CD8-positive, alpha-beta memory T cell (primary cell): ENCODE data around the gene BCR. TPM values are rescaled to one million over a fixed set of nuclear protein-coding genes. Genes with fewer than 3 reads are reported as not detected.
A peak's percentile ranks its signal among the peaks of the same experiment; 100 is the strongest.
"Not testable (repeated sequence)": the region's sequence is repeated elsewhere in the genome, so short reads cannot be mapped to it uniquely, and the experiment has no call there.

ENCODE experiments used
- CTCF ChIA-PET: fragments of 350-600 bp; sonication (Branson Sonifier 250); formaldehyde crosslinking; loops from one replicate; lab custom pipeline; 2021; ENCODE audit warnings: antibody characterized with exemption; lab: Charles Lee
- POLR2A ChIA-PET: fragments of 350-600 bp; sonication (Branson Sonifier 250); formaldehyde crosslinking; loops from one replicate; lab custom pipeline; 2021; ENCODE audit warnings: antibody characterized with exemption; lab: Charles Lee
- DNase-seq, 5 donors: peaks; one replicate each; pipeline versions ENCODE4 v3.0.0 to v3.0.0-alpha.2; 2020 to 2022; ENCODE audit warnings: mixed read lengths in 1 of 5
- H3K27ac ChIP-seq: one replicate; pipeline ENCODE4 v1.7.0; 2013; ENCODE audit warnings: low read depth, mild to moderate bottlenecking, low read length, moderate library complexity
- H3K27me3 ChIP-seq: 2 replicates; pipeline ENCODE4 v1.7.0; 2013; ENCODE audit warnings: low read length, mild to moderate bottlenecking; ENCODE audit not compliant: insufficient read depth, poor library complexity, severe bottlenecking
- H3K36me3 ChIP-seq: 2 replicates; pipeline ENCODE4 v1.7.0; 2013; ENCODE audit warnings: mild to moderate bottlenecking, low read length, moderate library complexity; ENCODE audit not compliant: insufficient read depth
- H3K4me1 ChIP-seq: 2 replicates; pipeline ENCODE4 v1.7.0; 2013; ENCODE audit warnings: mild to moderate bottlenecking, low read length, moderate library complexity; ENCODE audit not compliant: insufficient read depth
- H3K4me3 ChIP-seq: 2 replicates; pipeline ENCODE4 v1.7.0; 2013; ENCODE audit warnings: mild to moderate bottlenecking, low read length
- H3K9me3 ChIP-seq: 2 replicates; pipeline ENCODE4 v1.7.0; 2013; ENCODE audit warnings: mild to moderate bottlenecking, low read length
- H3K27ac Mint-ChIP-seq, 8 donors: one replicate each; pipeline ENCODE4 v1.8.0; 2020 to 2021; ENCODE audit warnings: mixed read lengths in 8 of 8, mild to moderate bottlenecking in 6 of 8, inconsistent platforms in 3 of 8, moderate library complexity in 3 of 8
- H3K27me3 Mint-ChIP-seq, 2 donors: one replicate each; pipeline ENCODE4 v1.8.0; 2020 to 2021; ENCODE audit warnings: mixed read lengths in 2 of 2, mild to moderate bottlenecking in 1 of 2, moderate library complexity in 1 of 2
- H3K36me3 Mint-ChIP-seq, 3 donors: one replicate each; pipeline ENCODE4 v1.8.0; 2020 to 2021; ENCODE audit warnings: mixed read lengths in 3 of 3, inconsistent platforms in 1 of 3, mild to moderate bottlenecking in 1 of 3
- H3K4me1 Mint-ChIP-seq, 3 donors: one replicate each; pipeline ENCODE4 v1.8.0; 2020 to 2021; ENCODE audit warnings: mixed read lengths in 3 of 3, inconsistent platforms in 1 of 3, mild to moderate bottlenecking in 1 of 3
- H3K4me3 Mint-ChIP-seq, 7 donors: one replicate each; pipeline ENCODE4 v1.8.0; 2020 to 2021; ENCODE audit warnings: mixed read lengths in 7 of 7, mild to moderate bottlenecking in 6 of 7, moderate library complexity in 4 of 7, inconsistent platforms in 2 of 7
- H3K9me3 Mint-ChIP-seq, 5 donors: one replicate each; pipeline ENCODE4 v1.8.0; 2020 to 2022; ENCODE audit warnings: mixed read lengths in 5 of 5, mild to moderate bottlenecking in 3 of 5, moderate library complexity in 2 of 5, inconsistent platforms in 1 of 5
- polyA plus RNA-seq: library from polyadenylated mRNA; unstranded; fragments of 300-500 nt; fragmentation: Illumina TruSeq; gene quantifications from one replicate; pipeline ENCODE4 v1.2.3, GENCODE V29; 2021
- total RNA-seq, 2 experiments: library from RNA; stranded (reverse); gene quantifications; one replicate each; pipeline ENCODE4 v1.2.3, GENCODE V29; 2021

The BCR gene
- total and polyA plus RNA-seq, 3 experiments from 2014 or later = 18.4 to 34.7 (median 33.2) TPM

DNA sequence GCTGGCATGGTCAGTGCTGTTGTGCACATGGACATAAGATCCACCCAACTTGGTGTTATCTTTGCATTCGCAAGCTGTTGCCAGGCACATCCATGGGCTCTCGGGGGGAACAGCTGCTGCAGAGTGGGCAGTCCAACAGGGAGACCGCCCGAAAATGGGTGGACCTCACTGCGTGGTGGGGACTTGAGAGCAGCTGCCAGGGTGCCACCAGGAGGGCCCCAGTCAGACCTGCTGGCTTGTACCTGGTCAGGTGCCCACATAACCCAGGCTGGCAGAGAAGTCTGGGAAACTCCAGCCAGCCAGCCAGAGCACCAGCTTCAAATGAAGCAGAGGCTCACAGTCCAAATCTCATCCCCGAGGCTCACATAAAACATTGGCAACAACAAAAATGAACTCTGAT is 120.2 kb downstream of the BCR start:
- H3K36me3 ChIP-seq = peaks cover 21% of the 10 kb centered on the region
- Mint-ChIP-seq H3K27me3 (no peaks in the 10 kb centered on the region), H3K4me3 (no peak overlapping the region), H3K36me3 (peaks cover 0 to 82% (median 19%) of the 10 kb centered on the region in 3 donors), H3K27ac (peak overlapping the region in 3 of 8 donors; percentile 4 to 57 (median 56)), H3K4me1 (peaks cover 0 to 4% (median 0%) of the 10 kb centered on the region in 3 donors), H3K9me3 (no peaks in the 10 kb centered on the region)
- H3K9me3 ChIP-seq = no peaks in the 10 kb centered on the region
- H3K27ac ChIP-seq = no peak overlapping the region
- POLR2A ChIA-PET = no interaction called here
- CTCF ChIA-PET = interaction anchor here (1.6 kb wide), 1 partner anchor 10 kb away, joined by 3 read pairs; no protein-coding TSS in a partner anchor
- no peak for DNase-seq
- no peak overlapping the region for H3K4me3 ChIP-seq
- H3K27me3 ChIP-seq = no peaks in the 10 kb centered on the region
- H3K4me1 ChIP-seq = no peaks in the 10 kb centered on the region

DNA sequence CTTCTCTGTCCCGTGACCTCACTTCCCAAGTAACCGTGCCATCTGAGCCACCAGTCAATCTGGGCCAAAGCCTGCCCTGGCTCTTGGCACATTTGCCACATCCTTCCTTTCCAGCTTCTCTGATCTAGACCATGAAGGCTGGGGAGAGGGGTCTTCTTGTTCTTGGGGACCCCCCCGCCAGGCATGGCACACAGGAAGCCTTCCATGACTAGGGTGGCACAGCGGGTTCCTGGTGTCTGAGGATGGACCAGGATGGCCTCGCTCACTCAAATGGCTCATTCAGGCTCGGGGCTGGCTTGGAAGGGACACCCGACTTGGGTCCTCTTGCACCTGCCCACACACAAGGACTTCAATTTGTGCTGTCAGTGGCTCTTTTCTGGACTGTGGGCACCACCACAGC is 121.3 kb downstream of the BCR start:
- Mint-ChIP-seq H3K36me3 (peaks cover 0 to 76% (median 19%) of the 10 kb centered on the region in 3 donors), H3K4me3 (no peak overlapping the region), H3K27me3 (no peaks in the 10 kb centered on the region), H3K9me3 (no peaks in the 10 kb centered on the region), H3K27ac (peak overlapping the region in 3 of 8 donors; percentile 9 to 75 (median 61)), H3K4me1 (peaks cover 0 to 4% (median 0%) of the 10 kb centered on the region in 3 donors)
- Histone ChIP-seq H3K36me3 (peaks cover 21% of the 10 kb centered on the region), H3K27ac (no peak overlapping the region), H3K4me1 (no peaks in the 10 kb centered on the region), H3K27me3 (no peaks in the 10 kb centered on the region), H3K4me3 (no peak overlapping the region), H3K9me3 (no peaks in the 10 kb centered on the region)
- no peak for DNase-seq
- ChIA-PET POLR2A (no interaction called here), CTCF (interaction anchor here (1.6 kb wide), 1 partner anchor 11 kb away, joined by 3 read pairs; no protein-coding TSS in a partner anchor)

DNA sequence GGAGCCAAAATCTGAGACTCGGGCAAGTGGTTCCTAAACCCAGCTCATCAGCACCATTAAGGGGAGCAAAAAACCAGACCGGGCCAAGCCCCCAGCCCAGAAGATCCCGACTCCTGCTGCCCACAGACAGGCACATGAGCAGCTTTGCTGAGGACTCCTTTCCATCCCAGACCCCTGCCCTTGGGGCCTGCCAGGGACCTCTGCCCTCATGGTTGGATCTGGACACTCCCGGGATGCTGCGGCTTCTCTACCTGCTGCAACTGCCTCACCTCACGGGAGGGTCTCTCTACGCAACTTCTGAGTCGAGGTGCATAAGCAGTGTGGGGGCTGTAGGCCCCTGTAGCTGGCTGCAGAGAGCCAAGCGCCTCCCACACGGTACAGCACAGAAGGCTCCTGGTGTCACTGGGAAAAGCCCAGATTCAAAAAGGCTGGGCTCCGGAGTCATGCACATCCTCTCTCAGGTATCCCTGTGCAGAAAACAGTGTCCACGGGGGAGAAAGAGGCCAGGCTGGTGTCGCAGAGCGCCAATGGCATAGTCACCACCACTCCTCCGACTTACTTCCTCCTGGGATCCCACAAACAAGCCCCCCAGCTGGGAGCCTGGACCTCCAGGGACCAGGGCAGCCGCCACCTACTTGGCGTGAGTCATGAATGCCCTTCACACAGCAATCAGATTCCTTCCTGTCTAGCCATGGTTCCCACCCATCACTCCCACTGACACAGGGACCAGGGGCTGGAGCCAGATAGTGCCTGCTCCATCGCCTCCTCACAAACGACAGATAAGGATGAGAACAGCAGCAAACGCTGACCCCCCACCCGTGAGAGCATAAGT is 122.1 kb downstream of the BCR start:
- Mint-ChIP-seq H3K27me3 (no peaks in the 10 kb centered on the region), H3K4me1 (peaks cover 0 to 4% (median 0%) of the 10 kb centered on the region in 3 donors), H3K9me3 (no peaks in the 10 kb centered on the region), H3K27ac (no peak overlapping the region), H3K36me3 (peaks cover 0 to 68% (median 17%) of the 10 kb centered on the region in 3 donors), H3K4me3 (no peak overlapping the region)
- Histone ChIP-seq H3K4me1 (no peaks in the 10 kb centered on the region), H3K36me3 (peaks cover 21% of the 10 kb centered on the region), H3K4me3 (no peak overlapping the region), H3K9me3 (no peaks in the 10 kb centered on the region), H3K27me3 (no peaks in the 10 kb centered on the region), H3K27ac (no peak overlapping the region)
- ChIA-PET POLR2A (no interaction called here), CTCF (no interaction called here)
- no peak for DNase-seq

DNA sequence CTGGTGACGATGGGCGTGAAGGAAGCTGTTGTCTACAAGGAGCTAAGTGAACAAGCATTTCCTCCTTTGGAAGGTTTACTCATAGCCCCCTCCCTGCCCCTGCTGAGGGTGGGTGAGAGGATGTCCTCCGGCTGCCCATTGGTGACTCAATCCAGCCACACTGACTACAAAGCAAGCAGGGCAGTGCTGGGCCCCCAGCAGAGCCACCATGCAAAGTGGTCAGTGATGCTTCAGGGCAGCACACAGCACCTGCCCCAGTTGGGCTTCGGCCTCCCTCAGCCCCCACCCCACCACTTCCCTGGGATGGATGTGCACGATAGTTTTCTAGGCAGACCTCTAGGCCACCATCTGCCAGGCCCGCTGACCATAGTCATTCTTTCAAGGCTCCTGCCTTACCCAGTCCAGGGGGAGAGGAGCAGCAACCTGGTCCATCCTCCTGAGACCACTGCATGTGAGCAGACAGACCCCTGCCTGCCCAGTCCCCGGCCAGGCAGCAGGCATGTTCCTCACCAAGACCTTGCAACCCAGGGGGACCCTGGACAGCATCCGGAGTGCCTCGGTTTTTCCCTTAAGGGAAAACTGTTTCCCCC is 125.1 kb downstream of the BCR start:
- H3K4me1 ChIP-seq = no peaks in the 10 kb centered on the region
- ChIA-PET CTCF (no interaction called here), POLR2A (no interaction called here)
- no peaks in the 10 kb centered on the region for H3K9me3 ChIP-seq
- peak overlapping the region in 1 of 8 donors; percentile 65 for H3K27ac Mint-ChIP-seq
- H3K4me3 Mint-ChIP-seq = no peak overlapping the region
- no peaks in the 10 kb centered on the region for H3K27me3 Mint-ChIP-seq
- no peak for DNase-seq
- H3K27me3 ChIP-seq = no peaks in the 10 kb centered on the region
- H3K36me3 ChIP-seq = peaks cover 6% of the 10 kb centered on the region
- no peak overlapping the region for H3K4me3 ChIP-seq
- peaks cover 0 to 4% (median 0%) of the 10 kb centered on the region in 3 donors for H3K4me1 Mint-ChIP-seq
- H3K9me3 Mint-ChIP-seq = no peaks in the 10 kb centered on the region
- H3K27ac ChIP-seq = no peak overlapping the region
- H3K36me3 Mint-ChIP-seq = peaks cover 0 to 45% (median 7%) of the 10 kb centered on the region in 3 donors

DNA sequence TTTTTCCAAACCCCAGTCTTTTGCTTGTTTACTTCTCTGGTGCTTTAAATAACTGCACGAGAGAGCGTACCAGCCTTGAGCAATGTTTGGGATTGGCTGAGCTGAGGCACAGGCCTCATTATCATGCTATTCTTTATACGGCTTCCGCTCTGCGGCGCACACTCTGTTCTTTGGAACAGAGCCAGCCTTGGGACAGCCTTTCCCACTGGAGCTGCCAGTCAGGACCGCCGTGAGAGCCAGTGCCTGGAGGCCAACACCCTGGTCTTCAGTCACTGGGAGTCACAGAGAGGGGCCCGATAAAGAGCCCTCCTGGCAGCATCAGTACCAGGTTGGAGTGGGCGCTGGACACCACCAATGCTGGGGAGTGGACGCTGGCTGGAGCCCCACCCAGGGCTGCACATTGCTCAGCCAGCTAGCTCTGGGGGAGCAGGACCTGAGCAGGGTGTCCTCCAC is 125.6 kb downstream of the BCR start:
- H3K27me3 Mint-ChIP-seq = no peaks in the 10 kb centered on the region
- CTCF ChIA-PET = no interaction called here
- H3K9me3 Mint-ChIP-seq = no peaks in the 10 kb centered on the region
- Histone ChIP-seq H3K4me1 (no peaks in the 10 kb centered on the region), H3K27ac (no peak overlapping the region), H3K4me3 (no peak overlapping the region), H3K36me3 (peaks cover 1% of the 10 kb centered on the region), H3K9me3 (no peaks in the 10 kb centered on the region), H3K27me3 (no peaks in the 10 kb centered on the region)
- peaks cover 0 to 41% (median 7%) of the 10 kb centered on the region in 3 donors for H3K36me3 Mint-ChIP-seq
- DNase-seq = no peak
- H3K4me3 Mint-ChIP-seq = no peak overlapping the region
- POLR2A ChIA-PET = no interaction called here
- H3K4me1 Mint-ChIP-seq = peaks cover 0 to 4% (median 0%) of the 10 kb centered on the region in 3 donors
- H3K27ac Mint-ChIP-seq = peak overlapping the region in 2 of 8 donors; percentile 65 to 76

DNA sequence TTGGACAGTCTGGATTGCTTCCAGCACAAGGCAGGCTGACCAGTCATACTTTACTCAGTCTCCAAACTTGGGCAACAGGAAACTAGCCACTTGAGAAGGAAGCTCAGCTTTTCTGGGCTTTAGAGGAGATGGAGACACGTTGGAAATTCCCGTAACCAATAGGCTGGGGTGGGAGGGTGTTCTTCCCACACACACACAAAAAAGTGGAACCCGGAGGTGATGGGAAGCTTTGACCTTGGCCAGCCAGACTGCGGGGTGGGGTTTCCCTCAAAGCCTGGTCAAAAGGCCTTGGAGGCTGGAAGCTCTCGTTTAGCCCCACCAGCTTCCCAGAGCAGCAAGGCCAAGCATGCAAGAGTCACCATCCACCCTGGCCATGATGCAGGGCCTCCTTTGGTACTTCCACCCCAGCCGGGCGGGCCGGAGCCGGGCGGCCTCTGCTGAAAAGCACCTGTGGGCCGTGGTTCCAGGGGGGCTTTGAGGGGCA is 126.2 kb downstream of the BCR start:
- Mint-ChIP-seq H3K4me3 (no peak overlapping the region), H3K4me1 (peaks cover 0 to 4% (median 0%) of the 10 kb centered on the region in 3 donors), H3K36me3 (peaks cover 0 to 38% (median 7%) of the 10 kb centered on the region in 3 donors), H3K27ac (no peak overlapping the region), H3K9me3 (no peaks in the 10 kb centered on the region), H3K27me3 (no peaks in the 10 kb centered on the region)
- no peaks in the 10 kb centered on the region for H3K36me3 ChIP-seq
- no peak for DNase-seq
- no peaks in the 10 kb centered on the region for H3K27me3 ChIP-seq
- ChIA-PET POLR2A (no interaction called here), CTCF (no interaction called here)
- no peaks in the 10 kb centered on the region for H3K4me1 ChIP-seq
- no peaks in the 10 kb centered on the region for H3K9me3 ChIP-seq
- H3K27ac ChIP-seq = no peak overlapping the region
- no peak overlapping the region for H3K4me3 ChIP-seq

DNA sequence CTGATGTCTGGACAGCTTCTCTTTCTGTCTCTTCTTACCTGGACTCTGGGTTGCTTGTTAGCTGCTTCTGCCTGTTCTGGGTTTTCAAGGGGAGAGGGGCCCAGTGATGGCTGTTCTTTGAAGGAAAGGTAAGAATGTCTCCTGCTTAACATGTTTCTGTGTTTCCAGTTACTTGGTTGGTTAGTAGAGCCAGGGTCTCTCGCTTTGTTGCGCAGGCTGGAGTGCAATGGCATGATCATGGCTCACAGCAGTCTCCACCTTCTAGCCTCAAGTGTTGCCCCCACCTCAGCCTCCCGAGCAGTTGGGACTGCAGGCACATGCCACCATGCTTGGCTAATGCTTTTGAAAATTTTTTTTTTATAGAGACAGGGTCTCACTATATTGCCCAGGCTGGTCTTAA is 126.6 kb downstream of the BCR start:
- ChIA-PET CTCF (no interaction called here), POLR2A (no interaction called here)
- no peaks in the 10 kb centered on the region for H3K27me3 Mint-ChIP-seq
- no peak overlapping the region for H3K27ac ChIP-seq
- no peak for DNase-seq
- peaks cover 0 to 4% (median 0%) of the 10 kb centered on the region in 3 donors for H3K4me1 Mint-ChIP-seq
- H3K4me3 Mint-ChIP-seq = no peak overlapping the region
- no peaks in the 10 kb centered on the region for H3K27me3 ChIP-seq
- H3K4me1 ChIP-seq = no peaks in the 10 kb centered on the region
- no peaks in the 10 kb centered on the region for H3K9me3 Mint-ChIP-seq
- peak overlapping the region in 1 of 8 donors; percentile 27 for H3K27ac Mint-ChIP-seq
- H3K9me3 ChIP-seq = no peaks in the 10 kb centered on the region
- H3K4me3 ChIP-seq = no peak overlapping the region
- peaks cover 0 to 35% (median 7%) of the 10 kb centered on the region in 3 donors for H3K36me3 Mint-ChIP-seq
- no peaks in the 10 kb centered on the region for H3K36me3 ChIP-seq

DNA sequence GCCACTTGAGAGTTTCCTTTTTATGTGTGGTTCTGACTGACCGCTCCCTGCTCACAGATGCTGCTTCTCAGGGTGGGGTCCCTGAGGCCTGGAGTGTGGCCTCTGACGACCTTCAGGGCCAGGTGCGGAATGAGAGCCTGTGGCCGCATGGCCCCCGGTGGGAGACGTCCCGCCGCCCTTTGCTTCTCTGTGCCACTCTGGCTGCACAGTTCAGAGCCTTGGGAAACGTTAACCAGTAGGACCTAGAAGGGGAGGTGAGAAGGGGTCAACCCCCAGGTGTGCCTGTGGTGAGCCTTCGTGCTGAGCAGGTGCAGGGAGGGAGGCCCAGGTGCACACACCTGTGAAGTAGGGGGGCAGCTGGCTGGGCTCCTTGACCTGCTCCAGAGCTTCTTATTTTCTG is 127.2 kb downstream of the BCR start:
- H3K4me1 Mint-ChIP-seq, H3K27ac ChIP-seq, H3K36me3 ChIP-seq, H3K9me3 Mint-ChIP-seq, H3K4me3 Mint-ChIP-seq, CTCF ChIA-PET, POLR2A ChIA-PET, H3K9me3 ChIP-seq, DNase-seq, H3K27ac Mint-ChIP-seq, H3K4me3 ChIP-seq, H3K27me3 Mint-ChIP-seq, H3K4me1 ChIP-seq, H3K27me3 ChIP-seq: not testable (repeated sequence)
- peaks cover 0 to 31% (median 7%) of the 10 kb centered on the region in 3 donors for H3K36me3 Mint-ChIP-seq
